ENCODE data around the gene TBRG1. TPM values are rescaled to one million over a fixed set of nuclear protein-coding genes. Genes with fewer than 3 reads are reported as not detected.

Gene TBRG1, protein sequence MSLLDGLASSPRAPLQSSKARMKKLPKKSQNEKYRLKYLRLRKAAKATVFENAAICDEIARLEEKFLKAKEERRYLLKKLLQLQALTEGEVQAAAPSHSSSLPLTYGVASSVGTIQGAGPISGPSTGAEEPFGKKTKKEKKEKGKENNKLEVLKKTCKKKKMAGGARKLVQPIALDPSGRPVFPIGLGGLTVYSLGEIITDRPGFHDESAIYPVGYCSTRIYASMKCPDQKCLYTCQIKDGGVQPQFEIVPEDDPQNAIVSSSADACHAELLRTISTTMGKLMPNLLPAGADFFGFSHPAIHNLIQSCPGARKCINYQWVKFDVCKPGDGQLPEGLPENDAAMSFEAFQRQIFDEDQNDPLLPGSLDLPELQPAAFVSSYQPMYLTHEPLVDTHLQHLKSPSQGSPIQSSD
- total RNA-seq (2014; rRNA removed) (20.6 and 21.8 TPM in 2 replicates), Bru-seq, nascent RNA (percentile 92 among the genes with signal in this experiment), BruChase-seq, experiment 1, labeled RNA remaining after a 6-hour chase (percentile 92 among the genes with signal in this experiment), BruChase-seq, experiment 2, labeled RNA remaining after a 2-hour chase (percentile 97 among the genes with signal in this experiment)
- long read RNA-seq, full-length matches to known transcripts, result 66 of 128 reads
- long read RNA-seq, partial matches to known transcripts, result 21 of 128 reads
- long read RNA-seq, other reads (novel, unspliced or antisense), result 41 of 128 reads

DNA sequence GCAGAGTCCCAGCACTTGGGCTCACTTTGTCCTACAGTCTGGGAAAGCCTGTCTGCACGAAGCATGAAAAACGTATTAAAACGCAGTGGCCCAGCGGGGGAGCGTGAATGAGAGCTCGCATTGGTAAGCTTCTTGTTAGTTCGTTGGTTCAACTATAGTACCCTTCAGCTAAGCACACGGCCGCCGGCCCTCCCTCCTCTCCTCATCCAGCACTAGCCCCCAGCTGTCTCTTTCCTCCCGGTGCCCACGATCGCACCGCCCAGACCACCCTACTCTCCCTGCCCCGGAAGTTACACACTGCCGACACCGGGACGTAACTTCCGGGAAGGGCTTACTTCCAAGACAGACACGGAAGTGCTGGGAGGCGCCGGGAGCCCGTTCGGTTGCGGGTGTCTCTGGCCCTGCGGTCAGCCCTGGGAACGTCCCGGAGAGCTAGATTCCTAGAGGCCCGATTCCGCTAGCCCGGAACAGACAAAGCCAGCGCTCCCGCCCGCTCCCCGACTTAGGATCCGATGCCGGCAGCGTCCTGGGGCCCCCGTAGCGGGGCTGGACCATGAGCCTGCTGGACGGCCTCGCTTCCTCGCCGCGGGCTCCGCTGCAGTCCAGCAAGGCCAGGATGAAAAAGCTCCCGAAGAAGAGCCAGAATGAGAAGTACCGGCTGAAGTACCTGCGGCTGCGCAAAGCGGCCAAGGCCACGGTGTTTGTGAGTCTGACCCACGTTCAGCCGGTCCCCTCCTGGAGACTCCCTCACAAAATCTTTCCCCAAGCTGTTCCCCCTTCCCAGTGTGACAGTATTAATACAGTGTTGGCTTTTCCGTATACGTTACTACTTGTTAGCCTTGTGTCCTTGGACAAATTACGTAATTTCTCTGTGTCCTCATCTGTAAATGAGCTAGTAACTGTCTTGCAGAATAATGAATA is at the start of gene TBRG1:
Gene TBRG1, plus strand, starts transcription at position 334 of the 921 bp plus-strand sequence. Its CDS starts 220 bp downstream, at position 554.
- peak; percentile 96 for ATAC-seq
- Histone ChIP-seq H3K9me2 (replicated peaks; ENCODE audit: low read length) (no peaks in the 10 kb centered on the region), H3K4me3 (ENCODE audit: low read length) (peak within 1 kb of the TSS; percentile 81), H3K36me3 (ENCODE audit: low read depth, low read length) (peaks cover 28% of the 10 kb centered on the region; the same call in 1 of the 2 replicates), H3K27ac (ENCODE audit: low read length) (peak within 1 kb of the TSS; percentile 64), H3K9me3 (ENCODE audit: low read length) (no peaks in the 10 kb centered on the region), H3K9ac (ENCODE audit: low read length) (peak within 1 kb of the TSS; percentile 92), H4K20me1 (ENCODE audit: low read length) (peaks cover 7% of the 10 kb centered on the region; the same call in 1 of the 2 replicates), H3K4me2 (ENCODE audit: low read length) (peak within 1 kb of the TSS; percentile 85), H3K4me1 (ENCODE audit: insufficient read depth, low read length) (peaks cover 17% of the 10 kb centered on the region), H2AFZ (ENCODE audit: low read length) (peak within 1 kb of the TSS; percentile 80), H3K27me3 (ENCODE audit: low read length) (0 out of 2 replicates have a peak, but pooled peaks cover 6% of the 10 kb centered on the region), H3F3A (ENCODE audit: low read length, unreplicated experiment) (no peaks in the 10 kb centered on the region), H3K79me2 (ENCODE audit: low read length) (peaks cover 31% of the 10 kb centered on the region)
- CTCF ChIA-PET, result interaction anchor here (0.7 to 1.0 kb wide), 2 partner anchors 11 to 46 kb away, joined by 3 to 4 read pairs; no protein-coding TSS in a partner anchor
- BruUV-seq (replicated peaks), result TSS peak; percentile 67
- peak; percentile 88 for DNase-seq
- TF ChIP-seq, protein P1, sequence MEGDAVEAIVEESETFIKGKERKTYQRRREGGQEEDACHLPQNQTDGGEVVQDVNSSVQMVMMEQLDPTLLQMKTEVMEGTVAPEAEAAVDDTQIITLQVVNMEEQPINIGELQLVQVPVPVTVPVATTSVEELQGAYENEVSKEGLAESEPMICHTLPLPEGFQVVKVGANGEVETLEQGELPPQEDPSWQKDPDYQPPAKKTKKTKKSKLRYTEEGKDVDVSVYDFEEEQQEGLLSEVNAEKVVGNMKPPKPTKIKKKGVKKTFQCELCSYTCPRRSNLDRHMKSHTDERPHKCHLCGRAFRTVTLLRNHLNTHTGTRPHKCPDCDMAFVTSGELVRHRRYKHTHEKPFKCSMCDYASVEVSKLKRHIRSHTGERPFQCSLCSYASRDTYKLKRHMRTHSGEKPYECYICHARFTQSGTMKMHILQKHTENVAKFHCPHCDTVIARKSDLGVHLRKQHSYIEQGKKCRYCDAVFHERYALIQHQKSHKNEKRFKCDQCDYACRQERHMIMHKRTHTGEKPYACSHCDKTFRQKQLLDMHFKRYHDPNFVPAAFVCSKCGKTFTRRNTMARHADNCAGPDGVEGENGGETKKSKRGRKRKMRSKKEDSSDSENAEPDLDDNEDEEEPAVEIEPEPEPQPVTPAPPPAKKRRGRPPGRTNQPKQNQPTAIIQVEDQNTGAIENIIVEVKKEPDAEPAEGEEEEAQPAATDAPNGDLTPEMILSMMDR (conservative IDR thresholded peaks at IDR 0.05; ENCODE audit: low read depth, low read length), result no peak
- TF ChIP-seq EZH2phosphoT487 (IDR thresholded peaks at IDR 0.05; ENCODE audit: borderline replicate concordance, low read length), result no peak
- no peak for TF ChIP-seq EZH2 (IDR thresholded peaks at IDR 0.05; ENCODE audit: low read length, unreplicated experiment)
- intact Hi-C loops (cut with micrococcal nuclease), result loop anchor here (5.0 kb wide), 1 partner anchor 330 kb away; the partner anchor contains the start of gene CCDC15
- POLR2A ChIA-PET (ENCODE audit: unreplicated experiment), result interaction anchor here (0.5 to 0.7 kb wide), 8 partner anchors 15 to 1809 kb away, joined by 3 to 9 read pairs (median 4); no protein-coding TSS in a partner anchor

DNA sequence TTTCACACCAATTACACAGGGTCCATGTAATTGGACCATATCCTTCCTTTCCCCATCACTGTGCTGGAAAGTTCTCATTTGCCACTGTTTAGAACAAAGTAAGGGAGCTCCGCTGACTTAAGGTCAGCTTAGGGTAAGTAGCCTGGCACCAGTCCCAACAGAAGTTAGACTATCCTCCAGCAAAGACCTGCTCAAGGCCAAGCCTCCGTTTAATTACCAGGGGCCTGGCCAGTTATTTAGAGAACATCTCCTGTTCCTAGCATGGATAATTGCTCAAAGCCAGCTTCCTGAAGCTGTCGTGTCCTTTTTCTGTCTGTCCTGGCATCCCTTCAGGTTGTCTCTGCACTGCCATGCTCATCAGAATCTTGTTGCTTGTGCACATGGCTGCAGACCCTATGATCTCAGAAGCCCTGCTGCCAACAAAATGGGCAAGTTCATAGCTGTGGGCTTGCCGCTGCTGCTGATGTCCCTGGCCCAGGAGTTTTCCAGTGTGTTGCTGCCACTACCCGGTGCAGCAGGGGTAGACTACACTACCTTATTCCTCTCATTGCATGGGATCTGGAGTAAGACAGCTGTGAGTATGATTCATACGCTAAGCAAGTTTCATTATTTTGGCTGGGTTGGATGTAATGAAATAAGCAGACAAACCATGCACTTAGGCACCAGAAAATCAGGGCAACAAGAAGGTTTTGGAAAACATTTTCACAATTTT is 44.8 kb upstream of the TBRG1 start:
- H3K79me2 ChIP-seq (ENCODE audit: low read length), result no peaks in the 10 kb centered on the region
- no peaks in the 10 kb centered on the region for H3K36me3 ChIP-seq (ENCODE audit: low read depth, low read length)
- H3K27ac ChIP-seq (ENCODE audit: low read length), result no peak overlapping the region
- H2AFZ ChIP-seq (ENCODE audit: low read length), result no peak overlapping the region
- H3K4me1 ChIP-seq (ENCODE audit: insufficient read depth, low read length), result no peaks in the 10 kb centered on the region
- H3F3A ChIP-seq (ENCODE audit: low read length, unreplicated experiment), result no peaks in the 10 kb centered on the region
- BruUV-seq (replicated peaks), result no TSS peak
- no peaks in the 10 kb centered on the region for H4K20me1 ChIP-seq (ENCODE audit: low read length)
- ATAC-seq (no peak), DNase-seq (no peak)
- ChIA-PET POLR2A (ENCODE audit: unreplicated experiment) (no interaction called here), CTCF (no interaction called here)
- no peak overlapping the region for H3K4me2 ChIP-seq (ENCODE audit: low read length)
- no peaks in the 10 kb centered on the region for H3K9me3 ChIP-seq (ENCODE audit: low read length)
- H3K27me3 ChIP-seq (ENCODE audit: low read length), result peaks cover 78% of the 10 kb centered on the region
- H3K9ac ChIP-seq (ENCODE audit: low read length), result no peak overlapping the region
- intact Hi-C loops (cut with micrococcal nuclease), result no loop called here
- H3K4me3 ChIP-seq (ENCODE audit: low read length), result no peak overlapping the region
- TF ChIP-seq, protein P1 (conservative IDR thresholded peaks at IDR 0.05; ENCODE audit: low read depth, low read length), result no peak
- TF ChIP-seq EZH2 (IDR thresholded peaks at IDR 0.05; ENCODE audit: low read length, unreplicated experiment) (no peak), EZH2phosphoT487 (IDR thresholded peaks at IDR 0.05; ENCODE audit: borderline replicate concordance, low read length) (no peak)
- H3K9me2 ChIP-seq (replicated peaks; ENCODE audit: low read length), result no peaks in the 10 kb centered on the region
